ENCODE data around the gene ALDH9A1. TPM values are rescaled to one million over a fixed set of nuclear protein-coding genes. Genes with fewer than 3 reads are reported as not detected.

The ALDH9A1 gene
- total RNA-seq (2022; extraction: Qiagen RNA extraction) = 40.2 to 42.0 TPM (median 40.4 TPM) in 5 replicates

DNA sequence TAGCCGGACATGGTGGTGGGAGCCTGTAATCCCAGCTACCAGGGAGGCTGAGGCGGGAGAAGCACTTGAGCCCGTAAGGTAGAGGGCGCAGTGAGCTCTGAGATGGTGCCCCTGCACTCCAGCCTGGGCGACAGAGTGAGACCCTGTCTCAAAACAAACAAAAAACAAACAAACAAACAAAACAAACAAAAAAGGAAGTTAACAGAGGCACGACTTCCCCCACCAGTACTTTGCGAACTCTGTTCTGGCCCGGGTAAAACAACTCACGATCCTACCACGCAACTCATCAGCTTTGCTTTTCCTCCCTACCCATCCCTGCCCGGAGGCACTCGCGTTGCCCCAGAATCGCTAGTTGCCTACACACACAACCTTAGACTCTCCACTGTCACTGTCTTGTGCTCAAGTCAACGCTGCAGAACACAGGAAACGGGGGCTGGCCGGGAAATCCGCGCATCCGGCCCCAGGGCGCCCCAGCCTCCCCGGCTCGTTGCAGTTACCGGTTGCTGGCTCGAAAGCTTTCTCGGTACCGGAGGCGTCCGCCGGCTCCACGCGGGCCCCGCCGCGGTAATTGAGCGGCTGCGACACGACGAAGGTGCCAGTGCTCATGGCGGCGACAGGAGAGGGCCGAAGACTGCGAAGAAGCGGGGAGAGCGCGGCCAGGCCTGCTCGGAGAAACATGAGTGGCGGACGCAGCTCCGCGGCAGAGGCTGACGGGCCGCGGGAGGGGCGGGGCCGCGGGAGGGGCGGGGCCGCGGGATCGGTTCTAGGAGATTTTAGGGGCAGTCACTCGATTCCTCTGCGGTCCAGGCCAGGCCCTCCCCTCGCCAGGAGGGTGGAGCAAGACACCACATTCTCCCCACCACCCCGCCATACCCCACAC lies at the start of gene ALDH9A1:
TSS of gene ALDH9A1 (minus strand) at position 682 of the 880 bp plus-strand sequence. CDS start at position 678, 4 bp downstream.

DNA sequence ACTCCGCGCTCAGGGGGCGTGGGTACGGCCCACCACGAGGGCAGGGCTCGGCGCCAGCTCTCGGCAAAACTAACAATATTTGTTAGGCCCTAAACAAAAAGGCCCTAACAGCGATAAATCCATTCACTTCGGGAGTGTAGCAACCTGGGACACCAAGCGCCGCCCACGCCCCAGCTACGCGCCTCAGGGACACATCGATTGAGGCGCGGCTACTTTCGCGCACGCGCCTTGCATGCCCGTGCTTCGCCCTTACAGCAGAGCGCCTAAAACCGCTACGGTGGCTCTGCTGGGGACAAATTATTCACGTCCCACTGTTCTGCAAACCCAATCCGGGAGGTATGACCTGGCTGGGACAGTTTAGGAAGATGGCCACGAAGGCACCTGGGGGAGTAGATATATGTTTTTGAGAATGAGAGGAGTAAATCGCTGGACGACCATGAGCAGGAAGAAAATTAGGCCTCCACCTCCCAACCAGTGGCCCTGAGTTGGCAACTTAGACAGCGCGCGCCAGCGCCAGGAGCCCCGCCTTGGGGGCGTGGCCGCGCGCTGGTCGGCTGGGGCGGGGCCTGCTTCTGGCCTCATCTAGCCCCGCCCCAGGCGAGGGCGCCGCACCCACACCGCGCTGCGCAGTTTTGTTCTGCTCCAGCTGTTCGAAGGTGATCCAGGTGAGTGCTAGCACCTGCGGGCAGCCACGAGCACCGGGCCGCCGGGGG lies 67.6 kb downstream of the ALDH9A1 start, which contains the start of gene MGST3:
TSS of gene MGST3 (plus strand) at position 606 of the 713 bp plus-strand sequence. CDS start 18,614 bp downstream, outside the sequence.

Other genes starting within 250 kb of the ALDH9A1 start
- gene LRRC52, start 154.6 kb downstream of the ALDH9A1 start, total RNA-seq (2022; extraction: Qiagen RNA extraction) = not detected in 5 replicates
- gene MGST3, start 67.3 kb downstream of the ALDH9A1 start, total RNA-seq (2022; extraction: Qiagen RNA extraction) = 196 to 248 TPM (median 207 TPM) in 5 replicates
- gene TMCO1, start 70.3 kb upstream of the ALDH9A1 start, total RNA-seq (2022; extraction: Qiagen RNA extraction) = 162 to 186 TPM (median 165 TPM) in 5 replicates
- 116 to 121 TPM (median 119 TPM) in 5 replicates for gene UCK2, start 129.1 kb upstream of the ALDH9A1 start, total RNA-seq (2022; extraction: Qiagen RNA extraction)